ENCODE results near the gene PPFIA1. TPM values are rescaled to one million over a fixed set of nuclear protein-coding genes. Genes with fewer than 3 reads are reported as not detected.

The PPFIA1 gene
- total and polyA plus RNA-seq, 2 of the 8 experiments (the other 6 are each of a cell fraction or from before 2014, with no cell fraction given), result 44.3 to 73.5 TPM

GRCh38 chr11:70226967-70227366, 43.5 kb upstream of the PPFIA1 start (continued):
- TF ChIP-seq RFX5 (IDR thresholded peaks at IDR 0.05; ENCODE audit: borderline replicate concordance, low read depth, low read length) (no peak), SAP30 (IDR thresholded peaks at IDR 0.05; ENCODE audit: insufficient read depth, insufficient replicate concordance, low read length) (no peak), TAF1 (IDR thresholded peaks at IDR 0.05; ENCODE audit: low read depth, low read length) (no peak), RAD21 (IDR thresholded peaks at IDR 0.05 in 1 of 2, conservative IDR thresholded peaks at IDR 0.05 in 1 of 2; ENCODE audit: low read depth in 2 of 2, low read length in 2 of 2) (peak; percentile 53 to 57)
- TF ChIP-seq, protein P1, sequence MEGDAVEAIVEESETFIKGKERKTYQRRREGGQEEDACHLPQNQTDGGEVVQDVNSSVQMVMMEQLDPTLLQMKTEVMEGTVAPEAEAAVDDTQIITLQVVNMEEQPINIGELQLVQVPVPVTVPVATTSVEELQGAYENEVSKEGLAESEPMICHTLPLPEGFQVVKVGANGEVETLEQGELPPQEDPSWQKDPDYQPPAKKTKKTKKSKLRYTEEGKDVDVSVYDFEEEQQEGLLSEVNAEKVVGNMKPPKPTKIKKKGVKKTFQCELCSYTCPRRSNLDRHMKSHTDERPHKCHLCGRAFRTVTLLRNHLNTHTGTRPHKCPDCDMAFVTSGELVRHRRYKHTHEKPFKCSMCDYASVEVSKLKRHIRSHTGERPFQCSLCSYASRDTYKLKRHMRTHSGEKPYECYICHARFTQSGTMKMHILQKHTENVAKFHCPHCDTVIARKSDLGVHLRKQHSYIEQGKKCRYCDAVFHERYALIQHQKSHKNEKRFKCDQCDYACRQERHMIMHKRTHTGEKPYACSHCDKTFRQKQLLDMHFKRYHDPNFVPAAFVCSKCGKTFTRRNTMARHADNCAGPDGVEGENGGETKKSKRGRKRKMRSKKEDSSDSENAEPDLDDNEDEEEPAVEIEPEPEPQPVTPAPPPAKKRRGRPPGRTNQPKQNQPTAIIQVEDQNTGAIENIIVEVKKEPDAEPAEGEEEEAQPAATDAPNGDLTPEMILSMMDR (IDR thresholded peaks at IDR 0.05; ENCODE audit: control extremely low read depth in 1 of 3, insufficient read depth in 1 of 3, low read depth in 1 of 3, low read length in 3 of 3), result peak; percentile 53 to 73 (median 64)

Data from H1 (cell line).